ENCODE data around the gene PIGBOS1.
A peak's percentile ranks its signal among the peaks of the same experiment; 100 is the strongest.
"Not testable (repeated sequence)": the region's sequence is repeated elsewhere in the genome, so short reads cannot be mapped to it uniquely, and the experiment has no call there.

The PIGBOS1 gene

GRCh38 chr15:55297315-55297714, 21.6 kb downstream of the PIGBOS1 start:
- no peak for DNase-seq (ENCODE audit: low read depth in 3 of 3)

GRCh38 chr15:55290528-55291057, 28.3 kb downstream of the PIGBOS1 start:
- DNase-seq (ENCODE audit: low read depth in 3 of 3): peak; percentile 69 to 80 (median 76)

- peak; percentile 62 to 66 (median 65) for DNase-seq (ENCODE audit: low read depth in 3 of 3)
Measured at GRCh38 chr15:55289746-55290527, 29.0 kb downstream of the PIGBOS1 start, which contains the start of gene RAB27A. TSS of gene RAB27A (minus strand) at chr15:55289813. CDS start at chr15:55234934, 54,879 bp downstream.

- DNase-seq (ENCODE audit: low read depth in 3 of 3): no peak
Measured at GRCh38 chr15:55289011-55289745, 29.7 kb downstream of the PIGBOS1 start.

- DNase-seq (ENCODE audit: low read depth in 3 of 3): no peak
Measured at GRCh38 chr15:55288006-55288717, 30.8 kb downstream of the PIGBOS1 start.

GRCh38 chr15:55286442-55287189, 32.3 kb downstream of the PIGBOS1 start:
- not testable (repeated sequence) for DNase-seq (ENCODE audit: low read depth in 3 of 3)

- no peak for DNase-seq (ENCODE audit: low read depth in 3 of 3)
Measured at GRCh38 chr15:55284426-55284825, 34.5 kb downstream of the PIGBOS1 start.

- no peak for DNase-seq (ENCODE audit: low read depth in 3 of 3)
Measured at GRCh38 chr15:55283379-55284147, 35.4 kb downstream of the PIGBOS1 start.

GRCh38 chr15:55282284-55282833, 36.6 kb downstream of the PIGBOS1 start:
- DNase-seq (ENCODE audit: low read depth in 3 of 3): no peak

- no peak for DNase-seq (ENCODE audit: low read depth in 3 of 3)
Measured at GRCh38 chr15:55281517-55282228, 37.2 kb downstream of the PIGBOS1 start.

GRCh38 chr15:55280589-55280988, 38.3 kb downstream of the PIGBOS1 start:
- DNase-seq (ENCODE audit: low read depth in 3 of 3): not testable (repeated sequence)

- no peak for DNase-seq (ENCODE audit: low read depth in 3 of 3)
Measured at GRCh38 chr15:55279746-55280351, 39.1 kb downstream of the PIGBOS1 start.

- DNase-seq (ENCODE audit: low read depth in 3 of 3): no peak
Measured at GRCh38 chr15:55279100-55279745, 39.7 kb downstream of the PIGBOS1 start.

GRCh38 chr15:55277715-55278114, 41.2 kb downstream of the PIGBOS1 start:
- no peak for DNase-seq (ENCODE audit: low read depth in 3 of 3)

GRCh38 chr15:55277116-55277564, 41.8 kb downstream of the PIGBOS1 start:
- no peak for DNase-seq (ENCODE audit: low read depth in 3 of 3)

GRCh38 chr15:55276324-55276723, 42.6 kb downstream of the PIGBOS1 start:
- DNase-seq (ENCODE audit: low read depth in 3 of 3): no peak

- DNase-seq (ENCODE audit: low read depth in 3 of 3): no peak
Measured at GRCh38 chr15:55270291-55270690, 48.6 kb downstream of the PIGBOS1 start.

- DNase-seq (ENCODE audit: low read depth in 3 of 3): no peak
Measured at GRCh38 chr15:55268176-55268695, 50.7 kb downstream of the PIGBOS1 start.

All from stimulated activated CD4-positive, alpha-beta T cell treated with anti-CD3 and anti-CD28 coated beads, TNF-alpha, amount 100 ng/mL, for 4 hours (primary cell).